HG02623 (cell line): Measurements from ENCODE around the gene RPS25.
"Not testable (repeated sequence)": the region's sequence is repeated elsewhere in the genome, so short reads cannot be mapped to it uniquely, and the experiment has no call there.

Experiments
- ATAC-seq: cut with Tn5 transposase; IDR thresholded peaks from one replicate; pipeline ENCODE4 v1.9.1; 2021; ENCODE audit warnings: moderate library complexity; ENCODE audit not compliant: unreplicated experiment

RPS25 gene

DNA sequence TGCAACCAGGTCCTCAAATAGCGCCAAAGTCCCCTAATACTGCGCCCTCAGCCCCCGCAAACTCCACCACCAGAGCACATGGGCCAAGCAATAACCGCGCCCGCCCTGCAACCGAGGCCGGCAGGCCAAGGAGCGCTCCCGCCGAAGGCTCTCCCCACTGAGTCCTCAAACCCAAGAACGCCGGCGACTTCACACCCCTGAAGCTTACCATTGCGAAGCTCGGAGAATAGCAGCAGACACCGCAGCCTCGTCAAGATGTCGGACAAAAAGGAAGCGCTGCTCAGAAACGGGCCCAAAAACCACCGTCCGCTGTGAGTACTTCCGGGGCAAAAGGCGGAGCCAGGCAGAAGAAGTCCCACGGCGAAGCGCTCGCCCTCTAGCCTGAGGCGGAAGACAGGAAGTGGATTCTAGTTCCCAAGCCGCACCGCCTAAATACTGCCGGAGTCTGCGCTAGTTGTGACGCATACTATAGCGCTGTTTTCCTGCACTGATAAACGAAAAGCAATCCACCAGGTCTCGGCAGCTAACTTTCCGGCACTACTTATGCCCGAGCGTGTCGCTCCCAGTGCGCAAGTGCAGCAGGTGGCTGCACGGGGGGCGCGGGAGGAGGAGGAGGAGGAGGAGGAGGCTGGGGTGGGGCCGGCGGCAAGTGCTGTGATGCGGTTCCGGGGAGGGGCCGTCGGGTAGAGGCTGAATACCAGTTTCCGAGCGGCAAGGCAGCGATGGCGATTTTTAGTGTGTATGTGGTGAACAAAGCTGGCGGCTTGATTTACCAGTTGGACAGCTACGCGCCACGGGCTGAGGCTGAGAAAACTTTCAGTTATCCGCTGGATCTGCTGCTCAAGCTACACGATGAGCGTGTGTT lies at the start of gene RPS25, which contains the start of gene TRAPPC4:
TSS of gene RPS25 (minus strand) at position 270 of the 865 bp plus-strand sequence. CDS start at position 211, 59 bp downstream.
TSS of gene TRAPPC4 (plus strand) at position 693 of the 865 bp plus-strand sequence. CDS start at position 723, 30 bp downstream.
- ATAC-seq, result peak; percentile 77

DNA sequence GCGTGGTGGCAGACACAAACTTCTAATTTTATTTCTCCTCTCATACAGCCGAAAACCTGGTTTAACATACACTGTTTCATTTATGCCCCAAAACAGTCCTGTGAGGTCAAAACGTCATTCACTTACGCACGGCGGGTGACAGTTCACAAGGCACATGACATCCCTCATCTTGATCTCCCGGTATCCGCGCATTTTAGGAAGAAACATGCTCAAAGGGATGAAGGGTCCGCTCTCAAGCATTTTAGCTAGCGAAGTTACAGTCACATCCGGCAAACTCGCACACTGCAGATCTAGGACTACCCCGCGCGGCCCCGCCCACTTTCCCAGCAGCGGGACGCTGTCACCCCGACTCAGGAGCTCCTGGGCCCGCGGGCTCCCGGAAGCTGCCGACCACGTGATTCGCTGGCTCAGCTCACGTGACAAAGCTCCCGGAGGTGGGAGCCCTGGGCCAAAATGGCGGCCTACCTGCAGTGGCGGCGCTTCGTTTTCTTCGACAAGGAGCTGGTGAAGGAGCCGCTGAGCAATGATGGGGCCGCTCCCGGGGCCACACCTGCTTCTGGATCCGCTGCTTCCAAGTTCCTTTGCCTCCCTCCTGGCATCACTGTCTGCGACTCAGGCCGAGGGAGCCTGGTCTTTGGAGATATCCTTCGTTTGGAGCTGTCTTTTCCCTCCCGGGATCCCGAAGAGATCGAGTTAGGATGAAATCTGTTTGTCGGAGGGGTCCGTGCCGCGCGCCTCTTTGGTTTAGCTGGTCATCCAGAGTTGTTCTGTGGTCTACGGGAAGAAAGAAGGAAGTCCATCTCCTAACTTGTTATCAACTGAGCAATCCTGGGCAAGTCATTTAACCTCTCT lies 49.5 kb upstream of the RPS25 start, which contains the start of gene VPS11:
TSS of gene VPS11 (plus strand) at position 448 of the 852 bp plus-strand sequence. CDS start at position 454, 6 bp downstream.
- ATAC-seq, result peak; percentile 95

DNA sequence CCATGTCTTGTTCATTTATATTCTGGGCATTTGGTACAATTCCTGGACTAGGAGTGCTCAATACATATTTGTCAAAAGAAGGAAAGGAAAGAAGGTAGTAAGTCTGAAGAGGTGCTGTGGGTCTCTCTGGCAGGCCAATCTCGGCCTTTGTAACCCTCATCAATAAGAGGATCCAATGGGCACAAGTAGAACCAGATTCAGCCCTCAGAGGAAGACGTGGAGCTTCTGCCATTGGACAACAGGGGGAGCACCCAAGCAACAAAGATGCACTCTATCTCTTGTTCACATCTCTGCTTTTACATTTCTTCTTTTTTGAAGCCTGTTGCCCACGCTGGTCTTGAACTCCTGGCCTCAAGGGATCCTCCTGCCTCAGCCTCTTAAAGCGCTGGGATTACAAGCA lies 47.2 kb upstream of the RPS25 start:
- ATAC-seq, result no peak

DNA sequence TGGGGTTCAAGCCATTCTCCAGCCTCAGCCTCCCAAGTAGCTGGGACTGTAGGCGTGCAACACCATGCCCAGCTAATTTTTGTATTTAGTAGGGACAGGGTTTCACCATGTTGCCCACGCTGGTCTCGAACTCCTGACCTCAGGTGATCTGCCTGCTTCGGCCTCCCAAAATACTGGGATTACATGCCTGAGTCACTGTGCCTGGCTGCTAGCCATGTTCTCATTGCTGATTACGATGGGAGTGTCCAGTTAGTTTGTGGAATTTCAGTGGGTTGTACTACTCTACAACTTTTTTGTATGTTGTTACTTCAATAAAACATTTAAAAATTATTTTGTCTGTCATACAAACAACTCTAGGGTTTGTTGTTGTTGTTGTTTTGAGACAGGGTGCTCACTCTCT lies 44.6 kb upstream of the RPS25 start:
- no peak for ATAC-seq

DNA sequence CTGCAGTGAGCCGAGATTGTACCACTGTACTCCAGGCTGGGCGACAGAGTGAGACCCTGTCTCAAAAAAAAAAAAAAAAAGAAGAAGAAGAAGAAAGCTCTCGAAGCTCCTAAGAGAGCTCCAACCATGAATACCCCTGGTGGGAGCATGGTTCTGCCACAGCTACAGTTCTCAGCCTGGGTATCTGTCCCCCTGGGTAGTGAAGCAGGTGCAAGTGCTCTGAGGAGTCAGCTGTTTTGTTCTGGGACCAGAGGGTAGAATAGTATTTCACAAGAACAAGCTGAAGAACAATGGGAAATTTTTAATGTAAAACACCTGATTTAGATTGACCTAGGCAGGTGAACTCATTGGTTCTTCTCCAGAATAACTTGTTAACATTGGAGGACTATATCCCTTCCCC lies 43.1 kb upstream of the RPS25 start:
- no peak for ATAC-seq

DNA sequence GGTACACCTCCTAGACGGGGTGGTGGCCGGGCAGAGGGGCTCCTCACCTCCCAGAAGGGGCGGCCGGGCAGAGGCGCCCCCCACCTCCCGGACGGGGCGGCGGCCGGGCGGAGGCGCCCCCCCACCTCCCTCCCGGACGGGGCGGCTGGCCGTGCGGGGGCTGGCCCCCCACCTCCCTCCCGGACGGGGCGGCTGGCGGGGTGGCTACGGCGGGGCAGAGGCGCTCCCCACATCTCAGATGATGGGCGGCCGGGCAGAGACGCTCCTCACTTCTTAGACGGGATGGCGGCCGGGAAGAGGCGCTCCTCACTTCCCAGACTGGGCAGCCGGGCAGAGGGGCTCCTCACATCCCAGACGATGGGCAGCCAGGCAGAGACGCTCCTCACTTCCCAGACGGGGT lies 41.0 kb upstream of the RPS25 start:
- not testable (repeated sequence) for ATAC-seq

DNA sequence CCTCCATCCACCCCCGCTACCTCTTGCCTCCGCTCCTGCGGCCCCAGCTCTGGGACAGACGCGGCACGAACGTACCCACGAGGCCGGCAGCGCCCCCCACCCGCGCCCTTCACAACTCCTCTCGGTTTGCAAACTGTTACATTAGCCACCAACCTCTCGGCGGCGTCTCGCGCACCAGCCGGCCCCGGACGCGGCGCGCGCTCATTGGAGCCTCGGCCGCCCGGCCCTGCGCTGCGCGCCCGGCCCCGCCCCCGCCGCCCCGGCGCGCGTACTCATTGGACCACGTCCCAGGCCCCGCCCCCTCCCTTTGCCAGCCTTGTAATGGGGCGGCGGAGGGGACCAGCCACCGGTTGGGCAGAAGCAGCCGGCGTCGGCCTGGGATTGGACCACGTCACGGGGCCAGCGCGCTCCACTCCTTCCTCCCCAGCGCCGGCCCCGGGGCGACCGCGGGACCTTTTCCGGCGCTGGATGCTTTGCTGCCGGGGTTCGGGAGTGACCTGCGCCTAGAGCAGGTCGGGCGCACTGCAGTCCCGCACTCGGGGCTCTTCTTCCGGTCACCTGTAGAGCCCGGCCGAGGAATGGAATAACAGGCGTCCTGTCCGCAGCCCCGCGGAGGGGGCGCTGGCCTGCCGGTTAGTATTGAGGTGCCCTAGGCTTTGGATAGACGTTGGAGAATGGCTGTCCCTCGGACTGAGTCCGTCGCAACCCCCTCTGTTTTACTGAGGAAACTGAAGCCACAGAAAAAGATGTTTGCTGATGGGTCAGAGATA lies 39.0 kb upstream of the RPS25 start, which contains the start of gene HYOU1:
TSS of gene HYOU1 (minus strand) at position 206 of the 770 bp plus-strand sequence. CDS start 1,045 bp downstream, outside the sequence.
- peak; percentile 87 for ATAC-seq

DNA sequence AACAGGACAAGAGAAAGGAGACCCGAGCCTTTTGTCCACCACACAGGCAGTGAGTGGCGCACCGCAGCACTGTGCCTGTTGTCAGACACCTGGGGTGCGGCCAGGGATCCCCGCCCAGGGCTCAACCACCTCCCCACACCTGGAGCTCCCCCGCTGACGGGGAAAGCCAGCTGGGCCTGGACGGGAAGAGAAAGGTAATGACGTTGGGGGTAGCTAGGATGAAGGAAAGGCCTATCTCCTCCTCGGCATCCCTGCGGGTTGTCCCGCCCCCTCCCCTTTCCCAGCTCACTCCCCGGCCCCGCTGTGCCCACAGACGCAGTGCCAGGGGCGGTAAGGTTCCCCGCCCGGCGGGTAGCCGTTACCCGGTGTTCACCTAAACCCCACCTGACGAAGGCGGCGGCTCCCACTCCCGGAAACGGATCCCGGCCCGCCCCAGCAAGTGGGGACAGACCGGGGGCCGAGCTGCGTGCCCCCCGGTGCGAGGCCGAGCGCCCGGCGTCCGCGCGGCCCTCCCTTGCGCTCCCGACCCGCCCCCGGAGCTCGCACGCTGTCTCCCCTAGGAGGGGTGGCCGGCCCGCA lies 38.4 kb upstream of the RPS25 start:
- ATAC-seq, result no peak

DNA sequence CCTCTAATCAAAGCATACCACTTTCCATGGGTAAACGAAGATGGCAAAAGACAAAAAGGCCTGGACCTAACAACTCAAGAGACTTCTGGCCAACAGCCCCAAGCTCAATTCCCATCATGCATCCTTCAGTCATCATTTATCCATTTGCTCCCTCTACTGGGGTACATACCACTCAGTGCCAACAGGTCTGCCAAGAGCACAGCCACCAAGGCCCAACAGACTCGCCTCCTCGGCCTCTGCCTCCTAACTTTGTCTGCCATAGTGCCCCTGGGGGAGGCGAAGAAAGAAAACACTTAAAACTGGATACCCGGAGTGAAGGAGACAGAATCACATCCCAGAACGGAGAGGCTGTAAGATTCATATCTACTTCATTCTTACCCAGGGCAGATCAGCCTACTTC lies 37.8 kb upstream of the RPS25 start:
- ATAC-seq, result no peak

DNA sequence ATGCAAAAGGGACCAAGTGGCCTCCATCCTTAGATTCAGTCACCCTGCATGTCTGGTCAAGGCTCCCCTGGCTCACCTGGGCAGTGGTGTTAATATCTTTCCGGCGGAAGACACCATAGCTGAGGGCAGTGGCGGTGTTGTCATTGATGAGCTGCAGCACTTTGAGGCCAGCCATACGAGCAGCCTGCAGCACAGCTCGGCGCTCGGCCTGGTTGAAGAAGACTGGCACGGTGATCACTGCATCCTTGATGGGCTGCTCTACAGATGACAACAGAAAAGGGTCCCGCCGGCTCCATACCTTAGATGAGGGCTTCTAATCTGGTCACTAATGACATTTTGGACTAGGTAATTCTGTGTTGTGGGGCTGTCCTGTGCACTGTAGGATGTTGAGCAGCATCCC lies 36.3 kb upstream of the RPS25 start:
- no peak for ATAC-seq

DNA sequence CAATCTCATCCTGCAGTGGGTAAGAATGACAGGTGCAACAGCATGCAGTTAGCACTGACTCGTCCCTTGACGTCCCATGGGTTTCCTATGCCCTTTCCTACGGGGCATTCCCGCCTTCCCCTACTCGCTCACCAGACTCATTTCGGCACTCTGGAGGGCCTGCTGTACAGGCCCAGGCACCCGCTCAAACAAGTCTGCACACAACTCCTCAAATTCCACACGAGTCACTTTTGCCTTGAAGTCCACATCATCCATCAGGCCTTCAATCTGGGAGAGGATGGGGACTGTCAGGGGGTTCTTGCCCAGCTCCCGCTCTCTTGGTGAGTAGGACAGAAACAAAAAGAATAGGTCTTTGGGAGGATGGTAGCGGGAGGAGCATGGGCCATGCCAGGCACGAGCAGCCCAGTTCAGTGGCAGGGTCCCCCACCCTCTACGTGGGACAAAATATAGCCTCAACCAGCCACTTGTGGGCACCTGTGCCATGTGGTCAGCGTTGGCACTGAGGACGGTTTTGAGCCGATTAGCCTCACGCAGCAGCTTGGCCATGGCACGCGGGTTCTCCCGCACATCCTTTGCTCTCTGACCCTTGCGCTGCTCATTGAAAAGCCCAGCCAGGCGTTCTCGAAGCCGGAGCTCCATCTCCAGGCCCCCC lies 34.1 kb upstream of the RPS25 start:
- no peak for ATAC-seq

DNA sequence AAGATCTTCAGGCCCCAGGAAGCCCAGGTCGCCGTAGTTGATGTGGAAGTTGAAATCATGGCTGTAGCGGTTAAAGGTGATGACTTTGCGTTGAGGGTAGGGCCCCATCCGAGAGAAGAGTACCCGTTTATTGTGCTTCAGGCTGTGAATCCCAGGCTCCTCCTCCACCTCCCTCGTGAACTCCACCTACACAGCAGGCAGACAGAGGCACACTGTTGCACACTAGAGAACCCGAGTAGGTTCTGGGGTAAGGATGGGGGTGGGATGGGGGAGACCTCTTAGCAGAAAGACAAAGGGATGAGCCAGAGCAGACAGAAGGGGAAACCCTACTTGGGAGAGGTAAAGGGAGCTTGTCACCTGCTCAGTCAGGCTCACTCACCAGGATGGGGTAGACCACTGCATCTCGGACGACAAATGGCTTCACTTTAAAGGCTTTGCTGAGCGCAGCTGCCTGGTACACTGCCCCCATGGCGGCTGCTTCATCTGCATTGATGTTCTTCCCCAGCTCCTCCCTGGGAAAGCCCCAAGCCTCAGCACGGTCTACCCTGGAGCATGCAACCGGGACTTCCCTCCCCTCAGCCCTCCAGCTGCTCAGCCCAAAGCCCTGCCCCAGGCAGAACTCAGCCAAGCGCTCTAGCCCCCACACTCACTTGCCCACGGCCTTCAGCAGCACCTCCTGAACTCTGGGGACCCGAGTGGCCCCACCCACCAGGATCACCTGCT lies 33.5 kb upstream of the RPS25 start:
- ATAC-seq, result peak; percentile 38

DNA sequence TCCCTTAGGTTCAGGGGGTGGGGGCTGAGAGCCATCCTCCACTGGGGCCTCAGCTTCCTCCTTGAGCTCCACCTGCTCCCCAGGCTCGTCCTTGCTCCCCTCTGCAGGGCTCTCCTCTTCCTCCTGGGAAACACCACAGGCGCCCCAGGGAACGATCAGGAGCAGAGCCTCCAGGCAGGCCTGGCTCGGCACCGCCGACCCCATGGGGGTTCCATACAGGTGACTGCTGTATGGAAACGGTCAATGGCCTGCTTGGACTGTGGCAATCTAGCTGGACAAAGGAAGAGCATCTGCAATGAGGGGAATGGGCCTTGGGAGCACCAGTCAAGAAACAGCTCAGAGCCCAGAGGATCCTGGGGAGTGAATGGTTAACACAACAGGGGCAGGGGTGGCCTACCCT lies 30.9 kb upstream of the RPS25 start:
- no peak for ATAC-seq

DNA sequence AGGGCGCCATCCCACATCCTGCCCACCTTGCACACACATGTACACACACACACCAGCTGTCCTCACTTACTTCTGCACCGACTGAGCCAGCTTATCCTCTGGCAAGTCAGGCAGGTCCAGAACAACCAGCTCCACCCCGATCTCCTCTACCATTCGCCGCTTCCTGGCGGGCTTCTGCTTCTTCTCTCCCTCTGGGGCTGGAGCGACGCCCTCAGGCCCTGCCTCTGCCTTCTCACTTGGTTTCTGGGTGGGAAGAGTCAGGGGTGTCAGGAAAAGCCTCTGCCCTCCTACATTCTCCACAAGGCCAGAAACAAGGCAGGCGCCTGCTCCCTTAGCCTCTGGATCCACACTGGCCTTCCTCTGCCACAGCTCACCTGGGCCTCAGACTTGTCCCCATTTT lies 30.5 kb upstream of the RPS25 start:
- ATAC-seq, result no peak

DNA sequence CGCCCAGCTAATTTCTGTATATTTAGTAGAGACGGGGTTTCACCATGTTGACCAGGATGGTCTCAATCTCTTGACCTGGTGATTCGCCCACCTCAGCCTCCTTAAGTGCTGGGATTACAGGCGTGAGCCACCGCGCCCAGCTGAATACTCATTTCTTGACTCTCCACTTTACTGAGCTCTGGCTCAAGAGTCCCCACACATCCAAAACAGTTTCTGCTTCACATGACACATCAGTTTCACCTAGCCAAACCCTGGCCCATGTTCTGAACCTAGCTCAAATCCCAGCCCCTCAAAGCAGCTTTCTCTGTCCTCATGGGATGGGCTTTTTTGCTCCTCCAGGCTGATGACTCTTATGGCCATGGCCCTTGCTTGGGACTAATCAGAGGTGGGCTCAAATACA lies 29.1 kb upstream of the RPS25 start:
- ATAC-seq, result no peak

DNA sequence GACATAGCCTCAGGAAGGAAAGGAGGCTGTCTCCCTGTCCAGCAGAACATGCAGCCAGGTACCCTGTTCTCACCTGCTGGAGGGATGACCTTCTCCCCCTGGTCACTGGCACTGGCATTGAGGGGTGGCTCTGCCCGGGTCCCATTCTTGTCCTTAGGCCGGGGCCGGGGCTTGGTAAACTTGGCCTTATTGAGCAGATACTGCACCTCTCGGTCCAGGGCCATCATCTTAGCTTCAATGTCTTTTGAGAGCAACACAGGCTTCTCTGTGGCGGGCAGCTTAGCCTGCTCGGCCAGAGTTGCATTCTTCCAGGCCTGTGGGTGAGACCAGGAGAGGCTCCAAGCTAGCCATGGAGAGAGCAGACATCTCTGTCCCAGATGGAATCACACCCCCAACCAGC lies 28.3 kb upstream of the RPS25 start:
- ATAC-seq, result no peak

DNA sequence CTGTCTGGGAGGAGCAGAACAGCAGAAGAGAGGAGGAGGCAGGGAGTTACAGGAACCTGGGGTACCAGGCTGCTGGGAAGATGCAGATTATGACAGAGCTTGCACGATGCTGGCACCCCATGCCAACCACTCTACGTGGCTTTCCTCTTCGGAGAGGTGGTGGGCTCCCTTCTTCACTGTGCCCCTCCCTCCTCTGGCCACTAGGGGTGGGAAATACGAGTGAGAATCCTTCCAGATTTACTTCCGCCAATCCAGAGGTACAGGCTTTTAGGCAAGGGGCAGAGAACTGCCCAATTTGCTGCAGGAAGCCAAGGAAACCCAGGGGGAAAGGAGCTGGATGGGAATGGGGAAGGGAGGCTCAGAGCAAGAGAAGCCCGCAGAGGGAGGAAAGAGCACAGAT lies 26.6 kb upstream of the RPS25 start:
- no peak for ATAC-seq

DNA sequence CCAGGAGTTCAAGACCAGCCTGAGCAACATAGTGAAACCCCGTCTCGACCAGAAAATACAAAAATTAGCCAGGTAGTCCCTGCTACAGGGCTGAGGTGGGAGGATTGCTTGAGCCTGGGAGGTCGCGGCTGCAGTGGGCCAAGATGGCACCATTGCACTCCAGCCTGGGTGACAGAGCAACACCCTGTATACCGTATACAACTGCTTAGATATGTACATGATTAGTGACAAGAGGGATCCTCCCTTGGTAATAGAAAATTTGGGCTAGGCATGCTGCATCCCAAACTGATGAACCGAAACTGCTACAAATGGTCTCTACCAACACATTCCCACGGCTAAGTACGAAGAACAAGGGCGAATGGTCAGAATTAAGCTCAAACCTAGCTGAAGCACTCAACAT lies 24.8 kb upstream of the RPS25 start:
- no peak for ATAC-seq

DNA sequence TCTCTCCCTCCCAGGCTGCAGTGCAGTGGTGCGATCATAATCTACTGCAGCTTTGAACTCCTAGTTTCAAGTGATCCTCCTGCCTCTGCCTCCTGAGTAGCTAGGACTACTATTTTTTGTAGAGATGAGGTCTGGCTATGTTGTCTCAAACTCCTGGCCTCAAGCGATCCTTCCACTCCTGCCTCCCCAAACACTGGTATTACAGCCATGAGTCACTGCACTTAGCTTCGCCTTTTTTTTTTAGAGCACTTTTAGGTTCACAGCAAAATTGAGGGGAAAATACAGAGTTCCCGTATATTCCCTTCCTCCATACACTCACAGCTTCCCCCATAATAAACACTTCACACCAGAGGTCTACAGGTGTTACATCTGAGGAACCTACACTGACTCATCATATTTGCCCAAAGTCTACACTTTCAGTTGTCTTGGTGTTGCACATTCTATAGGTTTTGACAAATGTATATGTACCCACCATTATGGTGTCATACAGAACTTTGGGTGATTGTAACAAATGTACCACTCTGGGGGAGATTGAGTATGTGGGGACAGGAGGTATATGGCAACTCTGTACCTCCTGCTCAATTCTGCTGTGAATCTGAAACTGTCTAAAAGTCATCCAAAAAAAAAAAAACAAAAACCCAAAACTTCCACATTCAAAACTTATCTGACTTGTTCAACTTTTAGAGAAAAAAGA lies 23.8 kb upstream of the RPS25 start:
- ATAC-seq, result no peak
